Panc1 (cell line): ENCODE data around the gene ZNF555.

ENCODE experiments used
- CTCF ChIP-seq: fragments of 450-650 bp; IDR thresholded peaks from 2 replicates; pipeline ENCODE4 v1.5.1; 2017; ENCODE audit warnings: mild to moderate bottlenecking
- REST ChIP-seq, 2 experiments: IDR thresholded peaks; 2 replicates each; pipeline ENCODE4 v1.6.1; 2011 to 2012; ENCODE audit warnings: low read depth in 2 of 2, control low read depth in 1 of 2, low read length in 1 of 2, mild to moderate bottlenecking in 1 of 2, moderate library complexity in 1 of 2; ENCODE audit not compliant: insufficient read depth in 1 of 2

- no peak for TF ChIP-seq CTCF
- no peak for TF ChIP-seq REST (IDR thresholded peaks at IDR 0.05; ENCODE audit: insufficient read depth in 1 of 2, low read depth in 2 of 2, low read length in 1 of 2)
Measured at GRCh38 chr19:2806736-2807378, 34.4 kb upstream of the ZNF555 start.
